ENCODE results near the gene APOM. TPM values are rescaled to one million over a fixed set of nuclear protein-coding genes. Genes with fewer than 3 reads are reported as not detected.
A peak's percentile ranks its signal among the peaks of the same experiment; 100 is the strongest.

Gene APOM
- total and polyA plus RNA-seq, 2 of the 4 experiments (the other 2 are of a cell fraction), result 1.4 to 3.8 TPM

GRCh38 chr6:31634969-31635575 lies 20.6 kb upstream of the APOM start:
- dilution Hi-C loops (cut with HindIII; ENCODE audit: low sequenced_read_pairs, unreplicated experiment), result no loop called here

More at GRCh38 chr6:31634969-31635575, 20.6 kb upstream of the APOM start:
- ChIA-PET POLR2A (ENCODE audit: unreplicated experiment) (no interaction called here), CTCF (no interaction called here)
- WGBS, 2 experiments (ENCODE audit: extremely low coverage in 2 of 2, insufficient read length in 1 of 2), result 83% methylated on average over 7 of the region's 11 CpGs; no CpG with 5 or more reads in 1 of the 2 experiments
- Histone ChIP-seq H3K36me3 (ENCODE audit: control insufficient read depth, insufficient read depth, low read length) (peaks cover 85% of the 10 kb centered on the region), H3K14ac (replicated peaks; ENCODE audit: low read depth, low read length) (no peak overlapping the region), H2BK15ac (ENCODE audit: low read depth, low read length) (no peak overlapping the region), H2BK5ac (ENCODE audit: low read depth, low read length, poor library complexity, severe bottlenecking) (no peak overlapping the region), H2AFZ (replicated peaks; ENCODE audit: low read length, poor library complexity) (no peak overlapping the region), H3K79me1 (ENCODE audit: low read depth in 1 of 2, low read length in 2 of 2) (peaks cover 29 to 39% of the 10 kb centered on the region in 2 experiments), H3K27ac (ENCODE audit: insufficient read depth, low read length) (no peak overlapping the region), H3K9me1 (ENCODE audit: insufficient read depth, low read length) (no peaks in the 10 kb centered on the region), H2AK5ac (ENCODE audit: low read depth, low read length) (no peak overlapping the region), H3K4me1 (ENCODE audit: control insufficient read depth, insufficient read depth, low read length) (no peaks in the 10 kb centered on the region; the same call in 1 of the 2 replicates), H2BK20ac (ENCODE audit: low read depth, low read length) (no peak overlapping the region), H2AK9ac (replicated peaks; ENCODE audit: low read depth, low read length, poor library complexity) (peak overlapping the region; percentile 3), H3K9ac (ENCODE audit: low read depth, low read length) (no peak overlapping the region), H4K5ac (ENCODE audit: low read depth, low read length) (no peak overlapping the region), H4K8ac (ENCODE audit: low read depth in 2 of 2, low read length in 2 of 2) (no peak overlapping the region), H4K20me1 (ENCODE audit: insufficient read depth, low read length) (peaks cover 28% of the 10 kb centered on the region), H3K4me3 (ENCODE audit: insufficient read depth, low read depth, low read length) (no peak overlapping the region), H3K18ac (ENCODE audit: low read depth, low read length) (no peak overlapping the region), H3K56ac (ENCODE audit: extremely low read depth, insufficient read depth, low read length) (no peak overlapping the region), H4K91ac (ENCODE audit: insufficient read depth, low read depth, low read length) (no peak overlapping the region), H3K9me3 (ENCODE audit: control insufficient read depth, insufficient read depth, low read length) (no peaks in the 10 kb centered on the region), H2BK120ac (ENCODE audit: low read depth, low read length) (no peak overlapping the region), H3K4me2 (ENCODE audit: low read depth, low read length) (no peak overlapping the region), H3K23ac (ENCODE audit: low read depth, low read length) (no peak overlapping the region), H3K4ac (ENCODE audit: low read depth, low read length) (no peak overlapping the region), H3K27me3 (ENCODE audit: control insufficient read depth, insufficient read depth, low read length) (no peaks in the 10 kb centered on the region)
- in situ Hi-C loops (cut with MboI; ENCODE audit: low sequenced_read_pairs) (no loop called here), intact Hi-C loops (cut with micrococcal nuclease) (no loop called here)
- TF ChIP-seq POLR2A (IDR thresholded peaks at IDR 0.05; ENCODE audit: low read depth, low read length) (no peak), FOS (IDR thresholded peaks at IDR 0.05; ENCODE audit: low read depth, low read length) (no peak), ELK1 (IDR thresholded peaks at IDR 0.05; ENCODE audit: borderline replicate concordance, low read depth, low read length) (no peak), RAD21 (IDR thresholded peaks at IDR 0.05; ENCODE audit: low read length) (no peak)
- ATAC-seq (ENCODE audit: low read depth), result no peak
- BruUV-seq (replicated peaks), result no TSS peak
- no peak for DNase-seq

Data from IMR-90 (cell line).